Pancreas (tissue), 10 donors: ENCODE measurements around the gene AFAP1L2. TPM values are rescaled to one million over a fixed set of nuclear protein-coding genes. Genes with fewer than 3 reads are reported as not detected.

ENCODE experiments used
- ATAC-seq, 4 donors: fragments of 200-7000 bp; cut with Tn5 transposase; one replicate each; pipeline versions ENCODE4 v1.8.0 to v1.9.1; 2020; ENCODE audit warnings: mild to moderate bottlenecking in 4 of 4, moderate library complexity in 4 of 4
- DNase-seq, 6 donors: peaks; one replicate each; pipeline ENCODE4 v3.0.0-alpha.2; 2020
- FAIRE-seq: peaks from 2 replicates; lab custom pipeline; 2012; peaks lifted over from hg19 to GRCh38; lab: Jason Lieb, UNC
- H3K27ac ChIP-seq, 4 donors: fragments of 200-600 bp; sonication (generic); 1 replicate in 3 of 4; 2 replicates in 1 of 4; pipeline versions ENCODE4 v1.5.0 to v1.8.0; 2020
- H3K27me3 ChIP-seq, 4 donors: fragments of 200-600 bp; one replicate each; pipeline ENCODE4 v1.8.0; 2021
- H3K36me3 ChIP-seq, 3 donors: fragments of 200-600 bp; sonication (generic) in 1 of 3; one replicate each; pipeline versions ENCODE4 v1.5.0 to v1.8.0; 2020 to 2021
- H3K4me1 ChIP-seq, 3 donors: fragments of 200-600 bp; one replicate each; pipeline ENCODE4 v1.8.0; 2021
- H3K4me3 ChIP-seq, 4 donors: fragments of 200-600 bp; sonication (generic) in 2 of 4; one replicate each; pipeline versions ENCODE4 v1.5.0 to v1.8.0; 2020 to 2021
- H3K9me3 ChIP-seq, 4 donors: fragments of 200-600 bp; one replicate each; pipeline ENCODE4 v1.8.0; 2021
- CTCF ChIP-seq, 4 donors: fragments of 200-600 bp; sonication (generic) in 3 of 4; IDR thresholded peaks; one replicate each; pipeline versions ENCODE4 v1.5.0 to v1.8.0; 2021; ENCODE audit warnings: antibody characterized with exemption in 4 of 4
- whole genome bisulfite sequencing, 2 donors: extraction: QIAGEN DNeasy Blood & Tissue Kit; methylation state at CpG; one replicate each; pipeline ENCODE4 v1.1.7; 2013; 5-methylcytosine and 5-hydroxymethylcytosine counted together
- intact Hi-C, 3 donors: fragments of 100-400 bp; cut with DNase I; formaldehyde crosslinking; loops; one replicate each; pipeline versions ENCODE4 v1.11.1 to v1.14.2; 2022
- polyA plus RNA-seq, 2 donors: library from polyadenylated mRNA; stranded (reverse); fragments of 200-250 nt; gene quantifications; one replicate each; pipeline ENCODE4 v1.2.3, GENCODE V29; 2013
- total RNA-seq, 6 donors: library from RNA; stranded (reverse); fragmentation: NEBNext Ultra II Directional in 4 of 6; extraction: Animal tissue kit (Norgen Biotek cat#: 25700) in 4 of 6; gene quantifications; one replicate each; pipeline versions ENCODE4 v1.2.1 to v1.2.4, GENCODE V29; 2021 to 2023
- donor health status: healthy with polysubstance abuse.
- donor health status: DM: no; HTN: no; CAD: no; lungs with moderate emphysema.
- donor health status: DM: no; HTN: no; CAD: no.
- donor health status: control.
- donor health status: control.
- donor health status: Bipolar disorder and iron deficiency.
- donor health status: DM: yes; HTN: yes; CAD: no.
- donor health status: DM: no; HTN: no; CAD: no.
- donor health status: DM: no; HTN: no; CAD: no.
- donor health status: DM: yes; HTN: yes; CAD: no.

AFAP1L2 gene
- total and polyA plus RNA-seq, 8 donors = 3.3 to 19.9 (median 5.3) TPM

GRCh38 chr10:114332301-114333192 lies 71.8 kb downstream of the AFAP1L2 start:
- H3K27me3 ChIP-seq = no peaks in the 10 kb centered on the region
- WGBS, 2 donors = 80 to 88% methylated on average over 14 of the region's 14 CpGs
- H3K9me3 ChIP-seq = no peaks in the 10 kb centered on the region
- no peak overlapping the region for H3K27ac ChIP-seq
- no peak overlapping the region for H3K4me3 ChIP-seq
- TF ChIP-seq CTCF (IDR thresholded peaks at IDR 0.05) = no peak
- ATAC-seq (no peak), DNase-seq (peak in 1 of 6 donors; percentile 27), FAIRE-seq (no peak)
- intact Hi-C loops = no loop called here
- H3K36me3 ChIP-seq = no peaks in the 10 kb centered on the region
- no peaks in the 10 kb centered on the region for H3K4me1 ChIP-seq

- Histone ChIP-seq H3K4me1 (no peaks in the 10 kb centered on the region), H3K4me3 (no peak overlapping the region), H3K27ac (no peak overlapping the region), H3K9me3 (no peaks in the 10 kb centered on the region), H3K36me3 (no peaks in the 10 kb centered on the region), H3K27me3 (no peaks in the 10 kb centered on the region)
- TF ChIP-seq CTCF (IDR thresholded peaks at IDR 0.05) = no peak
- 80 to 81% methylated on average over 10 of the region's 10 CpGs for WGBS, 2 donors
- ATAC-seq (no peak), FAIRE-seq (no peak), DNase-seq (peak in 1 of 6 donors; percentile 31)
- intact Hi-C loops = no loop called here
These were observed 74.5 kb downstream of the AFAP1L2 start for GRCh38 chr10:114329634-114330365.

GRCh38 chr10:114328874-114329273 lies 75.4 kb downstream of the AFAP1L2 start:
- TF ChIP-seq CTCF (IDR thresholded peaks at IDR 0.05) = no peak
- no peak for FAIRE-seq
- no peak for ATAC-seq
- Histone ChIP-seq H3K36me3 (no peaks in the 10 kb centered on the region), H3K27ac (no peak overlapping the region), H3K9me3 (no peaks in the 10 kb centered on the region), H3K4me1 (no peaks in the 10 kb centered on the region), H3K27me3 (no peaks in the 10 kb centered on the region), H3K4me3 (no peak overlapping the region)
- intact Hi-C loops = no loop called here
- peak in 1 of 6 donors; percentile 25 for DNase-seq
- 84% methylated on average over 6 of the region's 6 CpGs for WGBS, 2 donors

- H3K4me1 ChIP-seq = no peaks in the 10 kb centered on the region
- DNase-seq (peak in 1 of 6 donors; percentile 33), ATAC-seq (no peak), FAIRE-seq (no peak)
- intact Hi-C loops = no loop called here
- WGBS, 2 donors = 79% methylated on average over 6 of the region's 6 CpGs
- no peaks in the 10 kb centered on the region for H3K36me3 ChIP-seq
- no peak overlapping the region for H3K27ac ChIP-seq
- no peaks in the 10 kb centered on the region for H3K9me3 ChIP-seq
- no peaks in the 10 kb centered on the region for H3K27me3 ChIP-seq
- no peak for TF ChIP-seq CTCF (IDR thresholded peaks at IDR 0.05)
- H3K4me3 ChIP-seq = no peak overlapping the region
These were observed 75.9 kb downstream of the AFAP1L2 start for GRCh38 chr10:114328441-114328812.
